Keratinocyte (primary cell): ENCODE results near the gene EPHA10. TPM values are rescaled to one million over a fixed set of nuclear protein-coding genes. Genes with fewer than 3 reads are reported as not detected.

Experiments
- DNase-seq: peaks from one replicate; pipeline ENCODE4 v3.0.0-alpha.2; 2011; ENCODE audit warnings: low read depth, missing footprints, low spot score
- FAIRE-seq: peaks from 2 replicates; lab custom pipeline; 2011; peaks lifted over from hg19 to GRCh38; lab: Jason Lieb, UNC
- H2AFZ ChIP-seq: 2 replicates; pipeline ENCODE4 v1.6.0; 2012; ENCODE audit warnings: low read length, control low read depth, inconsistent platforms; ENCODE audit not compliant: control insufficient read depth
- H3K27ac ChIP-seq: 2 replicates; pipeline ENCODE4 v1.5.1; 2011; ENCODE audit warnings: low read length; ENCODE audit not compliant: control insufficient read depth, insufficient read depth
- H3K27me3 ChIP-seq: 3 replicates; pipeline ENCODE4 v1.6.0; 2011; ENCODE audit warnings: low read length; ENCODE audit not compliant: control insufficient read depth, insufficient read depth; ENCODE audit errors: extremely low read depth
- H3K36me3 ChIP-seq, 2 experiments: 2 replicates in 1 of 2; 3 replicates in 1 of 2; pipeline ENCODE4 v1.5.1; 2011; ENCODE audit warnings: low read length in 2 of 2, mild to moderate bottlenecking in 1 of 2; ENCODE audit not compliant: control insufficient read depth in 2 of 2, insufficient read depth in 2 of 2; ENCODE audit errors: extremely low read depth in 1 of 2
- H3K4me1 ChIP-seq: 3 replicates; pipeline ENCODE4 v1.5.1; 2011; ENCODE audit warnings: low read length; ENCODE audit not compliant: control insufficient read depth, insufficient read depth; ENCODE audit errors: extremely low read depth
- H3K4me2 ChIP-seq: 3 replicates; pipeline ENCODE4 v1.6.0; 2011; ENCODE audit warnings: low read depth, low read length; ENCODE audit not compliant: control insufficient read depth, insufficient read depth; ENCODE audit errors: extremely low read depth
- H3K4me3 ChIP-seq, 3 experiments: fragments of 200-600 bp in 1 of 3; sonication (generic) in 1 of 3; 2 replicates in 2 of 3; 3 replicates in 1 of 3; pipeline ENCODE4 v1.5.1; 2011 to 2016; ENCODE audit warnings: low read length in 3 of 3, mild to moderate bottlenecking in 3 of 3, control low read depth in 2 of 3, inconsistent platforms in 1 of 3, low read depth in 1 of 3, mixed read lengths in 1 of 3, mixed run types in 1 of 3, moderate library complexity in 1 of 3; ENCODE audit not compliant: control insufficient read depth in 2 of 3, insufficient read depth in 2 of 3; ENCODE audit errors: extremely low read depth in 1 of 3
- H3K79me2 ChIP-seq: 2 replicates; pipeline ENCODE4 v1.6.0; 2012; ENCODE audit warnings: low read length; ENCODE audit not compliant: control insufficient read depth, insufficient read depth
- H3K9ac ChIP-seq: 3 replicates; pipeline ENCODE4 v1.6.0; 2011; ENCODE audit warnings: low read length; ENCODE audit not compliant: control insufficient read depth, insufficient read depth; ENCODE audit errors: extremely low read depth
- H3K9me1 ChIP-seq: 3 replicates; pipeline ENCODE4 v1.6.0; 2011; ENCODE audit warnings: low read length; ENCODE audit not compliant: control insufficient read depth, insufficient read depth; ENCODE audit errors: extremely low read depth
- H3K9me3 ChIP-seq: 2 replicates; pipeline ENCODE4 v1.5.1; 2012; ENCODE audit warnings: low read depth, low read length; ENCODE audit not compliant: control insufficient read depth
- H4K20me1 ChIP-seq: 3 replicates; pipeline ENCODE4 v1.6.0; 2011; ENCODE audit warnings: low read length; ENCODE audit not compliant: control insufficient read depth, insufficient read depth; ENCODE audit errors: extremely low read depth
- CTCF ChIP-seq, 3 experiments: IDR thresholded peaks in 1 of 3; conservative IDR thresholded peaks in 1 of 3; optimal IDR thresholded peaks in 1 of 3; 2 replicates in 2 of 3; 3 replicates in 1 of 3; pipeline versions ENCODE3 to v1.5.1; 2011; ENCODE audit warnings: low read length in 3 of 3, mild to moderate bottlenecking in 3 of 3, moderate library complexity in 2 of 3, control low read depth in 1 of 3, inconsistent platforms in 1 of 3; ENCODE audit not compliant: insufficient read depth in 2 of 3; ENCODE audit errors: extremely low read depth in 1 of 3
- EZH2 ChIP-seq: IDR thresholded peaks from one replicate; pipeline ENCODE4 v1.6.1; 2012; ENCODE audit warnings: inconsistent platforms, mild to moderate bottlenecking, low read length, moderate library complexity
- dilution Hi-C: fragments of 300-500 bp; cut with MboI; formaldehyde crosslinking; loops from one replicate; pipeline ENCODE4 v1.7.0; 2020; ENCODE audit warnings: low sequenced_read_pairs; ENCODE audit not compliant: extremely low pct_ligation_motif_present
- polyA plus RNA-seq, 5 experiments: library from polyadenylated mRNA; depleted of rRNA in 3 of 5; stranded (reverse) in 3 of 5; stranded (forward) in 1 of 5; unstranded in 1 of 5; fragments of >200 nt; gene quantifications; 1 replicate in 1 of 5; 2 replicates in 3 of 5; 3 replicates in 1 of 5; pipeline versions ENCODE4 v1.2.1 to v1.2.3, GENCODE V29; 2011 to 2012; ENCODE audit warnings: missing spikeins in 2 of 5, low read depth in 1 of 5, low replicate concordance in 1 of 5

Gene EPHA10
- polyA plus RNA-seq, 1 donor (not counting 4 experiments of a cell fraction or from before 2014, with no cell fraction given): not detected

GRCh38 chr1:37718181-37718900, 46.6 kb downstream of the EPHA10 start:
- peak overlapping the region; percentile 35 for H3K4me2 ChIP-seq
- no peak overlapping the region for H3K9ac ChIP-seq
- no peaks in the 10 kb centered on the region for H3K36me3 ChIP-seq
- H3K4me3 ChIP-seq: no peak overlapping the region
- dilution Hi-C loops: no loop called here
- no peak for FAIRE-seq
- H3K4me1 ChIP-seq: peaks cover 12% of the 10 kb centered on the region
- H3K79me2 ChIP-seq: no peaks in the 10 kb centered on the region
- no peaks in the 10 kb centered on the region for H3K9me1 ChIP-seq
- no peak overlapping the region for H3K27ac ChIP-seq
- peak overlapping the region; percentile 11 for H2AFZ ChIP-seq
- H4K20me1 ChIP-seq: no peaks in the 10 kb centered on the region
- no peaks in the 10 kb centered on the region for H3K27me3 ChIP-seq
- DNase-seq: no peak
- no peak for TF ChIP-seq CTCF (optimal IDR thresholded peaks at IDR 0.05 in 1 of 3, IDR thresholded peaks at IDR 0.05 in 1 of 3, conservative IDR thresholded peaks at IDR 0.05 in 1 of 3; ENCODE audit: extremely low read depth in 1 of 3, insufficient read depth in 2 of 3, low read length in 3 of 3)
- TF ChIP-seq EZH2: no peak
- no peaks in the 10 kb centered on the region for H3K9me3 ChIP-seq

DNA sequence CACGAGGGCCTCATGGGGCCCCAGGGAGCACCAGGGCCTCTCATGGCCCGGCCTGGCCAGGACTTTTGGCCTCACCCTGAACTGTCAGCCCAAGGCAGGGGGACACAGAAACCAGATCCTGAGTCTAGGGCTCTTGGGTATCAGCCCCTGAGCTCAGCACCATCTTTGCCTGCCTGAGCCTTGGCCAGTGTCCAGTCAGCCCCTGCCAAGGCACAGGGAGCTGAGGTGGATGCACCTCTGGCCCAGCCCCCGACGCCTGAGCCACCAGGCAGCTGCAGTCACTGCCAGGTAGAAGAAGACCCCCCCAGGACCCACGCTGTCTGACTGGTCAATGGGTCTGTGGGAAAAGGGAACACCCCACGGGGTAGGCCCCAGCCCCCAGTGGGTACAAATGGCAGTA, 47.3 kb downstream of the EPHA10 start:
- Histone ChIP-seq H3K9me1 (no peaks in the 10 kb centered on the region), H3K79me2 (no peaks in the 10 kb centered on the region), H3K9ac (no peak overlapping the region), H4K20me1 (no peaks in the 10 kb centered on the region), H3K36me3 (no peaks in the 10 kb centered on the region), H3K27ac (no peak overlapping the region), H3K9me3 (no peaks in the 10 kb centered on the region), H2AFZ (no peak overlapping the region), H3K4me3 (no peak overlapping the region), H3K27me3 (no peaks in the 10 kb centered on the region), H3K4me2 (no peak overlapping the region), H3K4me1 (peaks cover 12% of the 10 kb centered on the region)
- no peak for TF ChIP-seq EZH2
- no peak for TF ChIP-seq CTCF (optimal IDR thresholded peaks at IDR 0.05 in 1 of 3, IDR thresholded peaks at IDR 0.05 in 1 of 3, conservative IDR thresholded peaks at IDR 0.05 in 1 of 3; ENCODE audit: extremely low read depth in 1 of 3, insufficient read depth in 2 of 3, low read length in 3 of 3)
- dilution Hi-C loops: no loop called here
- DNase-seq (no peak), FAIRE-seq (no peak)
